Stimulated activated CD4-positive, alpha-beta T cell treated with anti-CD3 and anti-CD28 coated beads, Interleukin-4, amount 100 ng/mL, for 48 hours (primary cell): Measurements from ENCODE around the gene TICRR.
"Not testable (repeated sequence)": the region's sequence is repeated elsewhere in the genome, so short reads cannot be mapped to it uniquely, and the experiment has no call there.

Experiments used
- DNase-seq, 2 donors: peaks; one replicate each; pipeline ENCODE4 v3.0.0-alpha.2; 2020; ENCODE audit warnings: low read depth in 2 of 2

TICRR gene

GRCh38 chr15:89569090-89569745 is 6.1 kb upstream of the TICRR start:
- no peak for DNase-seq

- DNase-seq = peak; percentile 8 to 11
These were observed 567 bp downstream of the TICRR start for GRCh38 chr15:89575656-89576416.

- DNase-seq = no peak
These were observed 1.1 kb downstream of the TICRR start for GRCh38 chr15:89576417-89576773.

GRCh38 chr15:89577776-89578115 is 2.5 kb downstream of the TICRR start:
- no peak for DNase-seq

- no peak for DNase-seq
These were observed 2.9 kb downstream of the TICRR start for GRCh38 chr15:89578146-89578545.

- DNase-seq = not testable (repeated sequence)
These were observed 5.5 kb downstream of the TICRR start for GRCh38 chr15:89580747-89581146.

GRCh38 chr15:89586651-89587050 is 11.4 kb downstream of the TICRR start:
- DNase-seq = no peak

- DNase-seq = no peak
These were observed 12.7 kb downstream of the TICRR start for GRCh38 chr15:89587955-89588354.

- DNase-seq = no peak
These were observed 16.6 kb downstream of the TICRR start for GRCh38 chr15:89591834-89592233.

- DNase-seq = no peak
These were observed 17.7 kb downstream of the TICRR start for GRCh38 chr15:89593018-89593417.

- no peak for DNase-seq
These were observed 23.8 kb downstream of the TICRR start for GRCh38 chr15:89599021-89599420.

- DNase-seq = no peak
These were observed 36.0 kb downstream of the TICRR start for GRCh38 chr15:89611317-89611716.

- DNase-seq = no peak
These were observed 37.8 kb downstream of the TICRR start for GRCh38 chr15:89613031-89613430.

GRCh38 chr15:89614164-89614563 is 38.9 kb downstream of the TICRR start:
- DNase-seq = no peak

GRCh38 chr15:89615135-89615534 is 39.9 kb downstream of the TICRR start:
- no peak for DNase-seq

- DNase-seq = no peak
These were observed 41.0 kb downstream of the TICRR start for GRCh38 chr15:89616228-89616627.

- DNase-seq = no peak
These were observed 46.3 kb downstream of the TICRR start for GRCh38 chr15:89621547-89621946.

- DNase-seq = no peak
These were observed 47.9 kb downstream of the TICRR start for GRCh38 chr15:89623165-89623564.

- no peak for DNase-seq
These were observed 50.4 kb downstream of the TICRR start for GRCh38 chr15:89625716-89626115.

GRCh38 chr15:89627256-89627970 is 52.1 kb downstream of the TICRR start:
- no peak for DNase-seq

- no peak for DNase-seq
These were observed 53.0 kb downstream of the TICRR start for GRCh38 chr15:89628301-89628700.

GRCh38 chr15:89628806-89629715 is 53.8 kb downstream of the TICRR start:
- DNase-seq = no peak
